Tracheal epithelial cell (primary cell): ENCODE data around the gene C1orf50. TPM values are rescaled to one million over a fixed set of nuclear protein-coding genes. Genes with fewer than 3 reads are reported as not detected.

ENCODE experiments used
- total RNA-seq: library from RNA; depleted of rRNA; stranded (reverse); fragments of >200 nt; gene quantifications from 2 replicates; pipeline ENCODE4 v1.2.1, GENCODE V29; 2014

The C1orf50 gene
- total RNA-seq: 2.4 and 3.8 TPM in 2 replicates

DNA sequence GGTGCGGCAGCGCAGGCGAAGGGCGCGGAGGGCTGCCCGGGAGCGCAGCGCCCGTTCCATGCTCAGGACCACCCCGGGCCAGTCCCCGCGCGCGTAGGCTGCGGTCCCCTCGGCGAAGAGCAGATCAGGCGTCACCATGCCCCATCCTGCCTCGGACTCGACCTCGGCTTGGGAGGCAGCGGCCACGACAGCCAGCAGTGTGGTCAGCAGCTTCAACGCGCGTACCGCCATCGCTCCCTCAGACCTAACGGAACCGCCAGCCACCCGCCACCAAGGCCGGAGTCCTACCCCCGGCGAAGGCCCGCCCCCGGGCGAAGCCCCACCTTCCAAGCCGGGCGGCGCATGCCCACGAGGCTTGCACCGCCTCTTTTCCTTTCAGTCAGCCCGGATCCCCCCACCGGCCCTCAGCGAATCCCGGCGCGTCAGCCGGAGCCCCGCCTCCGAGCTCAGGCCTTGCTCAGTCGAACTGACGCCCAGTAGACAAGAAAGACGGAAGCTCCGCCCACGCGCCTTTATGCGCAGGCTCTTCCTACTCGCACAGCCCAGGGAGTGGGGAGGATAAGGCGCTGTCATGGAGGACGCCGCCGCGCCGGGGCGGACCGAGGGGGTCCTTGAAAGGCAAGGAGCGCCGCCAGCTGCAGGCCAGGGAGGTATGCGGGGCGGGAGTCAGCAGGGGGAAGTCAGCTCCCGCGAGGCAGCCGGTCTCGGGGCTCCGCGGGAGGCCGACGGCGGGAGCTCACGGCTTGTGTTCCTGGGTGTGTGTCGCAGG lies at the start of gene C1orf50, which contains the start of gene P3H1:
Gene C1orf50 (plus strand): TSS at position 509 of the 769 bp plus-strand sequence. CDS start 63 bp downstream, at position 572.
Gene P3H1 (minus strand): TSS at position 288 of the 769 bp plus-strand sequence. CDS start 57 bp downstream, at position 231.

DNA sequence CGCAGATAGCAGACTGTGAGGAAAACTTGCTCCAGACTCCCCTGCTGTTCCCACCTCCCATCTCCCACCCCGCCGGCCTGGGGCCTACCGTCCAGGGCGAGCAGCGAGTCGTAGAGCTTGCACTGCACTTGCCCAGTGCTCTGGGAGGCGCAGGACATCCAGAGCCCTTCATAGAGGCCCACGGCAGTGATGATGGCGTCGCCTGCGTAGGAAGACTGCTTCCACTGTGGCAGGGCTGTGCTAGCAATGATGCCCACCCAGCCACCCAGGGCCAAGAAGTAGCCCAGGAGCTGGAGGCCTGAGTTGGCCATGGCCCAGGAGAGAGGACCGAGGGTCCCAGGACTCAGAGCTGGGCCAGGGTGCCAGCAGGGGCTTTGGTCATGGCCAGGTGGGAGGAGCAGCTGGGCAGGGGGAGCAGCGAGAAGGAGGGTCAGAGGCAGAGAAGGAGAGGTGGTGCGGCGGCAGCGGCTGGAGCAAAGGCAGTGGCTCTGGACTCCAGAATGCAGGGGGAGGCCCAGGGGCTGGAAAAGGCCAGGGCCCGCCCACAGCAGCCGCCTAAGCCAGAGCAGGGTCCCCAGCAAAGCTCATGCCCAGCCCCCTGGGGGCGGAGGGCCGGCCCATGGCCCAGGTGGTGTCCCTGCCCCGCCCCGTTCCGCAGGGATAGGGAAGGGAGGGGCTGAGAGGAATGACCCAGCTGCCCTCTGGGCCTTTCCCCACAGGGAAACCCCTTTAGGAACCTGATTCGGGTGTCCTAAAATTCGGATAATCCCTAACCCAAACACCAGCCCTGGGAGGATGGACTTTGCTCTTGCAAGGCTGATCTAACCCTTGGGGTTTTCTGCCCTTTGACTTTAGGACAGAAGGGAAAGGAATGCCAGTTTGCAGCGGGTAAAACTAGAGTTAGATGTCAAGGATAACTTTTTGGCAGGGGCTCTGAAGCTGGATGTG lies 27.0 kb upstream of the C1orf50 start, which contains the start of gene CLDN19:
Gene CLDN19 (minus strand): TSS at position 484 of the 948 bp plus-strand sequence. CDS start 173 bp downstream, at position 311.

DNA sequence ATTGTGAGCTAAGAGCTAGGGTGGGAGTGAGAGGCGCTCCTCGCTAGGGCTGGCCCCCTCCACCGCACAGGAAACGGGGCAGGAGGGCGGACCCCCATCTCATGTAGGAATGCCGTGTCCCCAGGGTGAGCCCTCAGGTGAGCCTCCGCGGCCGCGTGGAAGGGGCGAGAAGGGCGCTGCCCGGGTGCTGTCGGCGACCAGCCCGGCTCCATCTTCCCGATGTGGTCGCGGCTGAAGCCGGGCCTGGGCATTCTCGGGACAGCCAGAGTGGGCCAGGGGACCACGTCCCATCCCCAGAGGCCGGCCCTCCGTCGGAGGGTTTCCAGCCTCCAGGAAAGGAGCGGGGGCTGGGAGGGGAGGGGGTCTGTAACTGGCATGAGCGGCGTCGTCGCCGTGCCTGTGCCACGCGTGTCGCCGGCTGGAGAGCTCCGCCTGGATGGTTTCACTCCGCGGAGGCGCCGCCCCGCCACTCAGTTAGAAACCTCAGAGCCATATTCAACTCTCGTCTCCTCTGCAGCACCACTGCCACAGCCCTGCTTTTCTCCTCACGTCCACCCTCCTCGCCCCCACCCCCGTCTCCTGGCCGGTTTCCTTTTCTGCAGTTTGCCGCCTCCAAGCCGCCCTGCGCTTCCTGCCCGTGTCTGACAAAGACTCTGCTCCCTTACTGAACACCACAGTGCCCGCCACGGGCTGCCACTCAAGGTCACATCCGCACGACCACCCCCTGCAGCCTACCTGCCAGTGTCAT lies 18.1 kb downstream of the C1orf50 start, which contains the start of gene TMEM269:
Gene TMEM269 (plus strand): TSS at position 46 of the 748 bp plus-strand sequence. CDS start 4,903 bp downstream, outside the sequence.

DNA sequence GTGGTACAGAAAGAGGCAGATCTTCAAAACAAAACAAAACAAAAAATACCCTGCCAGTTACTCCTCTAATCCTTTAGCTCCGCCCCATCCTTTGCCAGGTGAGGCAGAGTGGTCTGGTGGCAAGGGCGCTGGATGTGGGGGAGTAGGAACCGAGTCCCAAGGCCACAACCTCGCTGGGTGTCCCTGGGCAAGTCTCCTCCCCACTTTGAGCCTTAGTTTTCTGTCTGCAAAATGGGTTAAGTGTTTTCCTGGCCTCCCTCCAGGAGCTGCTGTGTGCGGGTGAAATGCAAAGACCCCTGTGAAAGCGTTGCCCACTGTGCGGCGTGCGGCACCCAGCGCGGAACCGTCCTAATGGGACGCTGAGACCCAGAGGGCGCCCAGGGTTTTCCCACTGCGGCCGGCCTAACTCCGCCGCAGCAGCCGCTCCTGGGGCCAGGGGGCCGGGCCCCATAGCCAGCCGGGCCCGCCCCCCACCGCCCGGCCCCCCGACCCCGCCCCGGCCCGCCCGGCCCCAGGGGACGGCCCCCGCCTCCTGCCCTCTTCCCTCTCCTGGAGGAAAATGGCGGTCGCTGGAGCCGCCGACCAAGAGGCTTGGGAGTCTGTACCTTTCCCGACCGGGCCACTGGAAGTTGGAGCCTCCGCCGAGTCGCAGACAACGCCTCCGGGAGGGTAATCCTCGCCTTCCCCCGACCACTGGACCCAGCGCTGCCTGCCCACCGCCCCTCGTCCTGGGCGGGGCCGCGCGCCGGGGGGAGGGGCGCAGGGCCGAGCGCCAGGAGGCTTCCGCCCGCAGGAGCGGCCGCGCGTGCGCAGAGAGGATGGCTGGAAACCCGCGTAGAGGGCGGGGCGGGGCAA lies 49.8 kb downstream of the C1orf50 start, which contains the start of the genes ERMAP and SVBP:
Gene ERMAP (plus strand): TSS at position 538 of the 855 bp plus-strand sequence. CDS start 13,327 bp downstream, outside the sequence.
Gene SVBP (minus strand): TSS at position 813 of the 855 bp plus-strand sequence. CDS start 853 bp downstream, outside the sequence.

Other genes with a start within 250 kb of the C1orf50 start
- 22.2 and 28.4 TPM in 2 replicates for gene PPIH, start 108.8 kb upstream of the C1orf50 start, total RNA-seq
- 571 and 607 TPM in 2 replicates for gene YBX1, start 84.8 kb upstream of the C1orf50 start, total RNA-seq
- not detected in 2 replicates for gene CLDN19, start 27.0 kb upstream of the C1orf50 start, total RNA-seq
- 27.9 and 31.8 TPM in 2 replicates for gene P3H1, start 221 bp upstream of the C1orf50 start, total RNA-seq
- 0.21 TPM in 1 of 2 replicates, not detected in the other for gene TMEM269, start 17.7 kb downstream of the C1orf50 start, total RNA-seq
- gene ERMAP, start 49.9 kb downstream of the C1orf50 start, total RNA-seq: 5.5 and 8.7 TPM in 2 replicates
- gene SVBP, start 50.1 kb downstream of the C1orf50 start, total RNA-seq: 14.0 and 29.0 TPM in 2 replicates
- gene ZNF691, start 79.4 kb downstream of the C1orf50 start, total RNA-seq: 7.2 and 8.7 TPM in 2 replicates
- gene SLC2A1, start 191.6 kb downstream of the C1orf50 start, total RNA-seq: 1,188 and 2,122 TPM in 2 replicates